GM21367 (cell line): ENCODE data around the gene TSPAN17.

Source experiments
- ATAC-seq: cut with Tn5 transposase; IDR thresholded peaks from one replicate; pipeline ENCODE4 v1.9.1; 2021; ENCODE audit not compliant: unreplicated experiment

The TSPAN17 gene

GRCh38 chr5:176702671-176703641 lies 55.7 kb downstream of the TSPAN17 start:
- no peak for ATAC-seq

GRCh38 chr5:176703857-176704256 lies 56.6 kb downstream of the TSPAN17 start:
- ATAC-seq, result no peak

GRCh38 chr5:176704355-176704754 lies 57.1 kb downstream of the TSPAN17 start:
- no peak for ATAC-seq

GRCh38 chr5:176704817-176705216 lies 57.5 kb downstream of the TSPAN17 start:
- no peak for ATAC-seq
